ENCODE measurements around the gene MNT. TPM values are rescaled to one million over a fixed set of nuclear protein-coding genes. Genes with fewer than 3 reads are reported as not detected.
"Not testable (repeated sequence)": the region's sequence is repeated elsewhere in the genome, so short reads cannot be mapped to it uniquely, and the experiment has no call there.

Gene MNT
- total and polyA plus RNA-seq, 4 donors: 1.7 to 5.0 (median 2.6) TPM

- no peak for TF ChIP-seq REST (IDR thresholded peaks at IDR 0.05)
- no peak for TF ChIP-seq YY1 (IDR thresholded peaks at IDR 0.05)
- no peak for TF ChIP-seq GABPA (IDR thresholded peaks at IDR 0.05 in 1 of 2, conservative IDR thresholded peaks at IDR 0.05 in 1 of 2)
- no peak for TF ChIP-seq RAD21 (IDR thresholded peaks at IDR 0.05)
- no peak for TF ChIP-seq FOXA2 (IDR thresholded peaks at IDR 0.05)
- no peak for TF ChIP-seq SP1 (IDR thresholded peaks at IDR 0.05)
These were observed 41.3 kb upstream of the MNT start (continued) for GRCh38 chr17:2442166-2442565.

- peaks cover 6 to 24% (median 17%) of the 10 kb centered on the region in 4 donors for H3K36me3 ChIP-seq (ENCODE audit: control insufficient read depth in 4 of 4, insufficient read depth in 3 of 4, low read depth in 1 of 4, low read length in 3 of 4)
- DNase-seq (ENCODE audit: low spot score): no peak
These were observed 40.1 kb upstream of the MNT start for GRCh38 chr17:2440930-2441329.

GRCh38 chr17:2439997-2440396, 39.1 kb upstream of the MNT start:
- H3K4me1 ChIP-seq (ENCODE audit: control insufficient read depth in 4 of 4, insufficient read depth in 4 of 4, low read length in 3 of 4); H3K4me3 ChIP-seq (ENCODE audit: low read depth in 1 of 3, low read length in 3 of 3); DNase-seq (ENCODE audit: low spot score); H3K9me3 ChIP-seq (ENCODE audit: control insufficient read depth in 4 of 4, low read length in 3 of 4); H3K27me3 ChIP-seq (ENCODE audit: control insufficient read depth in 4 of 4, insufficient read depth in 4 of 4, low read length in 3 of 4); H3K9ac ChIP-seq (ENCODE audit: low read depth in 1 of 2, low read length in 2 of 2); H3K27ac ChIP-seq (ENCODE audit: low read depth in 1 of 2, low read length in 2 of 2): not testable (repeated sequence)
- WGBS: 91% methylated on average over 6 of the region's 6 CpGs
- peaks cover 6 to 27% (median 18%) of the 10 kb centered on the region in 4 donors for H3K36me3 ChIP-seq (ENCODE audit: control insufficient read depth in 4 of 4, insufficient read depth in 3 of 4, low read depth in 1 of 4, low read length in 3 of 4)

More at GRCh38 chr17:2440930-2441329, 40.1 kb upstream of the MNT start:
- Histone ChIP-seq H3K27me3 (ENCODE audit: control insufficient read depth in 4 of 4, insufficient read depth in 4 of 4, low read length in 3 of 4) (no peaks in the 10 kb centered on the region), H3K27ac (ENCODE audit: low read depth in 1 of 2, low read length in 2 of 2) (no peak overlapping the region), H3K9me3 (ENCODE audit: control insufficient read depth in 4 of 4, low read length in 3 of 4) (no peaks in the 10 kb centered on the region), H3K9ac (ENCODE audit: low read depth in 1 of 2, low read length in 2 of 2) (no peak overlapping the region), H3K4me3 (ENCODE audit: low read depth in 1 of 3, low read length in 3 of 3) (no peak overlapping the region), H3K4me1 (ENCODE audit: control insufficient read depth in 4 of 4, insufficient read depth in 4 of 4, low read length in 3 of 4) (no peaks in the 10 kb centered on the region)
- WGBS: 97% methylated on average over 4 of the region's 4 CpGs
- TF ChIP-seq FOXA2 (IDR thresholded peaks at IDR 0.05): no peak
- no peak for TF ChIP-seq SP1 (IDR thresholded peaks at IDR 0.05)
- no peak for TF ChIP-seq GABPA (IDR thresholded peaks at IDR 0.05 in 1 of 2, conservative IDR thresholded peaks at IDR 0.05 in 1 of 2)
- TF ChIP-seq RAD21 (IDR thresholded peaks at IDR 0.05): no peak
- no peak for TF ChIP-seq HNF4G (IDR thresholded peaks at IDR 0.05)
- TF ChIP-seq ZBTB33 (IDR thresholded peaks at IDR 0.05): no peak

- H3K9ac ChIP-seq (ENCODE audit: low read depth in 1 of 2, low read length in 2 of 2): no peak overlapping the region
- no peak overlapping the region for H3K27ac ChIP-seq (ENCODE audit: low read depth in 1 of 2, low read length in 2 of 2)
- H3K4me1 ChIP-seq (ENCODE audit: control insufficient read depth in 4 of 4, insufficient read depth in 4 of 4, low read length in 3 of 4): no peaks in the 10 kb centered on the region
- no peaks in the 10 kb centered on the region for H3K9me3 ChIP-seq (ENCODE audit: control insufficient read depth in 4 of 4, low read length in 3 of 4)
- H3K27me3 ChIP-seq (ENCODE audit: control insufficient read depth in 4 of 4, insufficient read depth in 4 of 4, low read length in 3 of 4): no peaks in the 10 kb centered on the region
- peaks cover 6 to 31% (median 19%) of the 10 kb centered on the region in 4 donors for H3K36me3 ChIP-seq (ENCODE audit: control insufficient read depth in 4 of 4, insufficient read depth in 3 of 4, low read depth in 1 of 4, low read length in 3 of 4)
- TF ChIP-seq HNF4G (IDR thresholded peaks at IDR 0.05): no peak
- TF ChIP-seq HNF4A (conservative IDR thresholded peaks at IDR 0.05): no peak
- TF ChIP-seq ATF3 (IDR thresholded peaks at IDR 0.05): no peak
- no peak for TF ChIP-seq FOXA1 (IDR thresholded peaks at IDR 0.05)
- no peak for TF ChIP-seq NR2F2 (IDR thresholded peaks at IDR 0.05)
- no peak for TF ChIP-seq ZBTB33 (IDR thresholded peaks at IDR 0.05)
- no peak for TF ChIP-seq GABPA (IDR thresholded peaks at IDR 0.05 in 1 of 2, conservative IDR thresholded peaks at IDR 0.05 in 1 of 2)
- no peak for TF ChIP-seq FOXA2 (IDR thresholded peaks at IDR 0.05)
- no peak for TF ChIP-seq REST (IDR thresholded peaks at IDR 0.05)
- WGBS: 94% methylated on average over 6 of the region's 6 CpGs
- no peak overlapping the region for H3K4me3 ChIP-seq (ENCODE audit: low read depth in 1 of 3, low read length in 3 of 3)
- DNase-seq (ENCODE audit: low spot score): no peak
These were observed 38.0 kb upstream of the MNT start for GRCh38 chr17:2438823-2439222.

Data from liver (tissue), 9 donors.